Endodermal cell (in vitro differentiated cells): ENCODE data around the gene OR51D1. TPM values are rescaled to one million over a fixed set of nuclear protein-coding genes. Genes with fewer than 3 reads are reported as not detected.

ENCODE experiments used
- DNase-seq: peaks from one replicate; pipeline ENCODE4 v3.0.0-alpha.2; 2017
- H3K27ac ChIP-seq: 2 replicates; pipeline ENCODE4 v1.5.1; 2013; ENCODE audit warnings: mild to moderate bottlenecking, low read depth, low read length, moderate library complexity
- H3K27me3 ChIP-seq: 2 replicates; pipeline ENCODE4 v1.6.1; 2013; ENCODE audit warnings: mild to moderate bottlenecking, low read length, moderate library complexity; ENCODE audit not compliant: insufficient read depth, control insufficient read depth, poor library complexity, severe bottlenecking
- H3K36me3 ChIP-seq: 2 replicates; pipeline ENCODE4 v1.7.0; 2013; ENCODE audit warnings: mild to moderate bottlenecking, low read length, moderate library complexity; ENCODE audit not compliant: control insufficient read depth, insufficient read depth
- H3K4me1 ChIP-seq: one replicate; pipeline ENCODE4 v1.7.0; 2013; ENCODE audit warnings: low read length; ENCODE audit not compliant: control insufficient read depth, insufficient read depth
- H3K4me3 ChIP-seq: 2 replicates; pipeline ENCODE4 v1.5.1; 2013; ENCODE audit warnings: mild to moderate bottlenecking, low read length, moderate library complexity
- H3K9ac ChIP-seq: 2 replicates; pipeline ENCODE4 v1.6.1; 2013; ENCODE audit warnings: mild to moderate bottlenecking, low read length, moderate library complexity; ENCODE audit not compliant: poor library complexity, severe bottlenecking; ENCODE audit errors: extremely low read depth
- H3K9me3 ChIP-seq: 2 replicates; pipeline ENCODE4 v1.6.1; 2013; ENCODE audit warnings: mild to moderate bottlenecking, low read length, moderate library complexity; ENCODE audit not compliant: control insufficient read depth
- H3K27ac Mint-ChIP-seq: 2 replicates; pipeline ENCODE4 v1.8.0; 2020; ENCODE audit warnings: mixed read lengths
- H3K27me3 Mint-ChIP-seq: 2 replicates; pipeline ENCODE4 v1.8.0; 2021; ENCODE audit warnings: mild to moderate bottlenecking, mixed read lengths; ENCODE audit not compliant: insufficient read depth
- H3K36me3 Mint-ChIP-seq: 2 replicates; pipeline ENCODE4 v1.8.0; 2020; ENCODE audit warnings: low read depth, mixed read lengths
- H3K4me1 Mint-ChIP-seq: 2 replicates; pipeline ENCODE4 v1.8.0; 2020; ENCODE audit warnings: mixed read lengths
- H3K4me3 Mint-ChIP-seq: 2 replicates; pipeline ENCODE4 v1.8.0; 2020; ENCODE audit warnings: mild to moderate bottlenecking, moderate library complexity, mixed read lengths
- H3K9me3 Mint-ChIP-seq: 2 replicates; pipeline ENCODE4 v1.8.0; 2020; ENCODE audit warnings: mild to moderate bottlenecking, mixed read lengths
- WGBS, 2 experiments: methylation state at CpG; one replicate each; pipeline versions ENCODE4 v1.1.5 to v1.1.7; 2013; ENCODE audit warnings: missing lambda C conversion rate in 2 of 2, mixed read lengths in 1 of 2; ENCODE audit not compliant: insufficient coverage in 1 of 2, insufficient read length in 1 of 2; 5-methylcytosine and 5-hydroxymethylcytosine counted together
- total RNA-seq, 2 donors: library from RNA; stranded (reverse); fragmentation: NEBNext Ultra II Directional in 1 of 2; extraction: Animal tissue kit (Norgen Biotek cat#: 25700) in 1 of 2; gene quantifications; 2 replicates in 1 of 2; 3 replicates in 1 of 2; pipeline ENCODE4 v1.2.1, GENCODE V29; 2021
- TF ChIP-seq, protein P1 (sequence below): fragments of 200-600 bp; sonication (generic); conservative IDR thresholded peaks from 2 replicates; pipeline ENCODE4 v1.5.0; 2021; ENCODE audit warnings: antibody characterized with exemption, mild to moderate bottlenecking

OR51D1 gene
- total RNA-seq, 2 donors from 2014 or later, result not detected

DNA sequence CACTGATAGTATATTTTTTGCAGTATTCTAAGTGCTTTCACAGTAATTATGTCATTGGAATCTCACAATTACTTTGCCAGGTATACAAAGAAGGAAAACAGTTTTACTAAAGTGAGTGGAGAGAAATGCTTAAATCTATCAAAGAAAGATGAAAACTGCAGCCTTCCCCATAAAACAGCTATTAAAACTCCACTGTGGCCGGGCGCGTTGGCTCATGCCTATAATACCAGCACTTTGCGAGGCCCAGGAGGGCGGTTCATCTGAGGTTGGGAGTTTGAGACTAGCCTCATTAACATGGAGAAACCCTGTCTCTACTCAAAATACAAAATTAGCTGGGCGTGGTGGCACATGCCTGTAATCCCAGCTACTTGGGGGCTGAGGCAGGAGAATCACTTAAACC lies 25.6 kb downstream of the OR51D1 start:
- peaks cover 9% of the 10 kb centered on the region for H3K4me1 Mint-ChIP-seq
- WGBS, 2 experiments, result 84 to 91% methylated on average over 5 to 6 of the region's 6 CpGs

DNA sequence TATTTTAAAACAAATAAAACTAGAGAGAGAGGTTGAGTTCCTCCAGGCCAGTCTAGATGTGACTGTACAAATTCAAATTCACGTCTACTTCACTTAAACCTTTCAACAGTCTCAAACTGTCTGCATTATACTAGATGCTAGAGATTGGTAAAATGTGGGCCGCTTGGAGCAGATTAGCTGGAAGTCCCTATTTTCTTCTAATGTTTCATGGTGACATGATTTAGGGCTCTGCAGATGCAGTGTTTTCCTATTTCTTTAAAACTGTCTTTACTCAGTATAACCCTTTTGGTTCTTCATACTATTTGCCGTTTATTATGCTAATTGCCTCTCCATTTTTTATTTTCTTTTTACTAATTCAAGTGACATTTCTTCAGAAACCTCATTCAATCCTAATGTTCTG lies 26.9 kb downstream of the OR51D1 start:
- Histone ChIP-seq H3K36me3 (no peaks in the 10 kb centered on the region), H3K27ac (no peak overlapping the region), H3K9ac (no peak overlapping the region), H3K9me3 (no peaks in the 10 kb centered on the region), H3K27me3 (no peaks in the 10 kb centered on the region), H3K4me1 (no peaks in the 10 kb centered on the region), H3K4me3 (no peak overlapping the region)
- Mint-ChIP-seq H3K27me3 (no peaks in the 10 kb centered on the region), H3K27ac (no peak overlapping the region), H3K4me1 (peaks cover 1% of the 10 kb centered on the region), H3K9me3 (no peaks in the 10 kb centered on the region), H3K4me3 (no peak overlapping the region), H3K36me3 (no peaks in the 10 kb centered on the region)
- WGBS, 2 experiments, result 87 to 100% methylated on average over 1 to 3 of the region's 3 CpGs
- DNase-seq, result no peak
- TF ChIP-seq, protein P1, sequence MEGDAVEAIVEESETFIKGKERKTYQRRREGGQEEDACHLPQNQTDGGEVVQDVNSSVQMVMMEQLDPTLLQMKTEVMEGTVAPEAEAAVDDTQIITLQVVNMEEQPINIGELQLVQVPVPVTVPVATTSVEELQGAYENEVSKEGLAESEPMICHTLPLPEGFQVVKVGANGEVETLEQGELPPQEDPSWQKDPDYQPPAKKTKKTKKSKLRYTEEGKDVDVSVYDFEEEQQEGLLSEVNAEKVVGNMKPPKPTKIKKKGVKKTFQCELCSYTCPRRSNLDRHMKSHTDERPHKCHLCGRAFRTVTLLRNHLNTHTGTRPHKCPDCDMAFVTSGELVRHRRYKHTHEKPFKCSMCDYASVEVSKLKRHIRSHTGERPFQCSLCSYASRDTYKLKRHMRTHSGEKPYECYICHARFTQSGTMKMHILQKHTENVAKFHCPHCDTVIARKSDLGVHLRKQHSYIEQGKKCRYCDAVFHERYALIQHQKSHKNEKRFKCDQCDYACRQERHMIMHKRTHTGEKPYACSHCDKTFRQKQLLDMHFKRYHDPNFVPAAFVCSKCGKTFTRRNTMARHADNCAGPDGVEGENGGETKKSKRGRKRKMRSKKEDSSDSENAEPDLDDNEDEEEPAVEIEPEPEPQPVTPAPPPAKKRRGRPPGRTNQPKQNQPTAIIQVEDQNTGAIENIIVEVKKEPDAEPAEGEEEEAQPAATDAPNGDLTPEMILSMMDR, result no peak

More for the DNA sequence above, 25.6 kb downstream of the OR51D1 start:
- Mint-ChIP-seq H3K36me3 (no peaks in the 10 kb centered on the region), H3K27me3 (no peaks in the 10 kb centered on the region), H3K27ac (no peak overlapping the region), H3K4me3 (no peak overlapping the region), H3K9me3 (no peaks in the 10 kb centered on the region)
- Histone ChIP-seq H3K9ac (no peak overlapping the region), H3K27me3 (no peaks in the 10 kb centered on the region), H3K27ac (no peak overlapping the region), H3K4me3 (no peak overlapping the region), H3K4me1 (no peaks in the 10 kb centered on the region), H3K9me3 (no peaks in the 10 kb centered on the region), H3K36me3 (no peaks in the 10 kb centered on the region)
- DNase-seq, result no peak
- TF ChIP-seq, protein P1, result no peak

DNA sequence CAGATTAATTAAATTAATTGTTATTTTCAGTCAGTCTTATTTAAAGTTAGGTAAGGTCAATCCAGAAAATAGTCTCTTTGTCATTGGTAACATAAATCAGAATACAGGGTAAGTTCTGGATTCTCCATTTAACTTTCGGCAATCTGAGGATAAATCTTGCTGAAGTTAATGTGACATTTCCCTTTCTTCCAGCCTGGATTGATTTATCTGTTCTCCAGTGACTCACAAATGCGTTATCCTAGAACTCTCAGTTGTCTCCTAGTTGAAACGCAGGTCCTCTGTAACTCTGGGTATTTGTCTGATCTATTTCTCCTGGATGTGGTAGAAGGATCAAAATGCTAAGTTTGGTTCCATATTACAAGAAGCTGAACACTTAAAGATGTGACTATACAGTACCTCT lies 27.5 kb downstream of the OR51D1 start:
- Mint-ChIP-seq H3K27ac (no peak overlapping the region), H3K4me3 (no peak overlapping the region), H3K9me3 (no peaks in the 10 kb centered on the region), H3K27me3 (no peaks in the 10 kb centered on the region), H3K36me3 (no peaks in the 10 kb centered on the region), H3K4me1 (no peaks in the 10 kb centered on the region)
- no peaks in the 10 kb centered on the region for H3K27me3 ChIP-seq
- H3K4me1 ChIP-seq, result no peaks in the 10 kb centered on the region
- H3K27ac ChIP-seq, result no peak overlapping the region
- DNase-seq, result no peak
- H3K9ac ChIP-seq, result no peak overlapping the region
- no peaks in the 10 kb centered on the region for H3K9me3 ChIP-seq
- H3K36me3 ChIP-seq, result no peaks in the 10 kb centered on the region
- H3K4me3 ChIP-seq, result no peak overlapping the region
- 91 to 95% methylated on average over 2 to 3 of the region's 3 CpGs for WGBS, 2 experiments
- TF ChIP-seq, protein P1, result no peak
